LNCaP clone FGC (cell line): ENCODE data around the gene TTF1.

ENCODE experiments used
- DNase-seq: peaks from one replicate; pipeline ENCODE4 v3.0.0-alpha.2; 2011; ENCODE audit warnings: low read depth
- H3K4me3 ChIP-seq: 2 replicates; pipeline ENCODE4 v1.5.1; 2011; ENCODE audit warnings: mild to moderate bottlenecking, low read depth, low read length, control low read depth
- TF ChIP-seq, protein P1 (sequence below): IDR thresholded peaks from 2 replicates; pipeline ENCODE4 v1.5.1; 2012; ENCODE audit warnings: mild to moderate bottlenecking; ENCODE audit not compliant: control insufficient read depth, insufficient read depth; ENCODE audit errors: extremely low read depth

The TTF1 gene

DNA sequence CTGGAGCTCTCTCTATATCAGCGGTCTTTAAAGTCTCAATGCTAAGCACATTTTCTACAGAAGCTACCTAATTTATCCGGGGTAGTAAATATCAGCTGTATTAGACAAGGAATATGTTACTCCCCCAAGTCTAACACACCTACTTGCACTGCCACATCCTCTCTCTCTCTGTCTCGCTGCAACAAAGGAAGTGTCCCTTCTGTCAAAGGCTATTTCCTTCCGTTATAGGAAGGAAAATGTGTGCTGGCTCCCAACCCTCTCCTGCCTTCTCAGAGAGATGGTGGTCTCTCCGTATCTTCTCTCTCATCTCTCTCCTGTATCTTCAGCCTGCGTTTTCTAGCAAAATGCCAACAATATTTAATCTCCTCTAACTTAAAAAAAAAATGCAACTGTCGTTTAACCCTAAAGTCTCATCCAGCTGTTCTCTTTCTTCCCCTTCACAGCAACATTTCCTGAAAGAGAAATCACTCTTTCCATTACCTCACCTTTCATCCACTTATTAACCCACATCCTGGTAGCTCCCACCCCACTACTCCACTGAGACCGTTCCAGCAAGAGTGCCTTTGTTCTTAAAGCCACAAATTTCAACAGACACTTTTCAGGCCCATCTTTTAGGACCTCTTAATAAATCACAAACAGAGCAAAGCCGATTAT lies 2.3 kb downstream of the TTF1 start:
- TF ChIP-seq, protein P1, sequence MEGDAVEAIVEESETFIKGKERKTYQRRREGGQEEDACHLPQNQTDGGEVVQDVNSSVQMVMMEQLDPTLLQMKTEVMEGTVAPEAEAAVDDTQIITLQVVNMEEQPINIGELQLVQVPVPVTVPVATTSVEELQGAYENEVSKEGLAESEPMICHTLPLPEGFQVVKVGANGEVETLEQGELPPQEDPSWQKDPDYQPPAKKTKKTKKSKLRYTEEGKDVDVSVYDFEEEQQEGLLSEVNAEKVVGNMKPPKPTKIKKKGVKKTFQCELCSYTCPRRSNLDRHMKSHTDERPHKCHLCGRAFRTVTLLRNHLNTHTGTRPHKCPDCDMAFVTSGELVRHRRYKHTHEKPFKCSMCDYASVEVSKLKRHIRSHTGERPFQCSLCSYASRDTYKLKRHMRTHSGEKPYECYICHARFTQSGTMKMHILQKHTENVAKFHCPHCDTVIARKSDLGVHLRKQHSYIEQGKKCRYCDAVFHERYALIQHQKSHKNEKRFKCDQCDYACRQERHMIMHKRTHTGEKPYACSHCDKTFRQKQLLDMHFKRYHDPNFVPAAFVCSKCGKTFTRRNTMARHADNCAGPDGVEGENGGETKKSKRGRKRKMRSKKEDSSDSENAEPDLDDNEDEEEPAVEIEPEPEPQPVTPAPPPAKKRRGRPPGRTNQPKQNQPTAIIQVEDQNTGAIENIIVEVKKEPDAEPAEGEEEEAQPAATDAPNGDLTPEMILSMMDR, result no peak
- DNase-seq, result no peak
- no peak overlapping the region for H3K4me3 ChIP-seq

DNA sequence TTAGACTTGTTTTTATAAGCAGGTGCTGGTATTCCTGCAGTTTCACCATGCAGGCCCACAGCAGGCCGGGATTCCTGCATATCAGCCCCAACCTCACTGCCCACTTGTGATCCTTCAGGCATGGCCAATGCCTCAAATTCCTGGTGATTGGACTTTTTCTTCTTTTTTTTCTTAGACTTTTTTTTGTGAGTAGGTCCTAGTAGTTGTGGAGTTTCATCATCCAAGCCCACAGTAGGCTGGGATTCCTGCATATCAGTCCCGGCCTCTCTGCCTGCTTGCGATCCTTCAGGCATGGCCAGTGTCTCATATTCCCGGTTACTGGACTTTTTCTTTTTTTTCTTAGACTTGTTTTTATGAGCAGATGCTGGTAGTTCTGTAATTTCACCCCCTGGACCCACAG lies 4.8 kb downstream of the TTF1 start:
- no peak for DNase-seq
- H3K4me3 ChIP-seq, result no peak overlapping the region
- TF ChIP-seq, protein P1, result no peak

DNA sequence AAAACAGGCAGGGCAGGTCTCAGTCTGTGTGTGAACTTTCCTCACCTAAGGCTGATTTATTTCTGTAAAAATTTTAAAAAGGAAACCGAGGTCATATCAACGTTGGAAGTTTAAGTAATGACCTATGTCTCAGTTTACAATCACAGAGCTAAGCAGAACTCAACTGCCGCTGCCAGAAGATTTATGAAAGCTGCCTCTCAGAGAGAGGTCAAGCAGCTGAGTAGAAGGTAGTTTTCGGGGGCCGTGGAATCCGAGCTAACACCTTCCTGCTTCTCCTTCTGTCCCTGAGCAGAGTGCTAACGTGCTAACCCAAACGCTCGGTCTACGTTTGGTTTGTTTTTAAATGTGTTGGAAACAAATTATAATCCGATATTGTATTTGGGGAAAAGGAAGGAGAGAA lies 11.1 kb downstream of the TTF1 start:
- no peak for DNase-seq
- no peak overlapping the region for H3K4me3 ChIP-seq
- TF ChIP-seq, protein P1, result no peak

DNA sequence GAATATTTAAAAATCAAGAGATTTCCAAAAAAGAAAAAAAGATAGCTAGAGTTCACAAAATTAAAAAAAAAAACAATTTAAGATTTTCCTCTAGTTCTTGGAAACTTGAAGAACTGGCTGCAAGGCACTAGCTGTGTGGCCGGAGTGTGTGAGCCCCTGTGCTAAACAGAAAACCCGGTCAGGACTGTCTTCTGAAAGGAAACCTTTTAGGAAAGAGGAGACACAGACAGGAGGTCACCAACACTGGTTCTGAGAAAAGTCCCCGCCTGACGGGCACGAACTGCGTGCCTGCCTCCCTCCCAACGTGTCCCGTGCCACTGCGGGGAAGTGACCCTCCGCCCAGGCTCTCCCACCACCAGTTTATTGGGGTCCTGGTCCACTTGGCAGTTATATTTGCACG lies 15.2 kb downstream of the TTF1 start:
- no peak overlapping the region for H3K4me3 ChIP-seq
- no peak for DNase-seq
- TF ChIP-seq, protein P1, result no peak

DNA sequence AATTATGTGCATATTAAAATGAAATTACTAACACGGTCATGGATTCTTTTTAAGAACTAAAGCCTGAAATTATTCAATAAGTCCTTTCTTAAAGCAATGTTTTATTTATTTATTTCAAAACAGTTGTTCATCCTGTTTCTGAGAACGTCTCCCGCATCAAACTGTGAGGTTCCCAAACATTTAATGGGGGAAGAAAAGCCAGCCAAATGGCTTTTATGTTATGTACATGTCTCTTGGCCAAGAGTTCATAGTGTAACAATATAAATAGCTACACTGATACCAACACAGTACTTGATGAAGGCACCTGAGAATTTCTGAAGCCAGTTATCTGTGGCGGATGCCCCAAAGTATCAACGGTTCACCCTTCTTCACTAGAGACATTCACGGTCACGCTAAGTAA lies 15.7 kb downstream of the TTF1 start:
- peak; percentile 78 for DNase-seq
- no peak overlapping the region for H3K4me3 ChIP-seq
- TF ChIP-seq, protein P1, result no peak

DNA sequence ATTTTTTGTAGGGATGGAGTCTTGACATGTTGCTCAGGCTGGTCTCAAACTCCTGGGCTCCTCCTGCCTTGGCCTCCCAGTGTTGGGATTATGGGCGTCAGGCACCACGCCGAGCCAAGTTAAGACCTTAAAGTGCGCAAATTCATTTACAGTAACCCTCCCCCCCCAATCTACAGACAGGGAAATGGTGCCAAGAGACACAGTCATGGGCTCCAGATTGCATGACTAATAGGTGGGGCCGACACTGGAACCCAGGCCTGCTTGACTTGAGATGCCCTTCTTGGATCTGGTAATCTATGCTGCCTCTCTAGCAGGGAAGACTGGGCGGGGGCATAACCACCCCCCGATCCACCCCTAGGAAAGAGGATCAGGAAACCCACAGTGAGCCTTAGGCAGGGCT lies 19.5 kb downstream of the TTF1 start:
- no peak overlapping the region for H3K4me3 ChIP-seq
- no peak for DNase-seq
- TF ChIP-seq, protein P1, result no peak

DNA sequence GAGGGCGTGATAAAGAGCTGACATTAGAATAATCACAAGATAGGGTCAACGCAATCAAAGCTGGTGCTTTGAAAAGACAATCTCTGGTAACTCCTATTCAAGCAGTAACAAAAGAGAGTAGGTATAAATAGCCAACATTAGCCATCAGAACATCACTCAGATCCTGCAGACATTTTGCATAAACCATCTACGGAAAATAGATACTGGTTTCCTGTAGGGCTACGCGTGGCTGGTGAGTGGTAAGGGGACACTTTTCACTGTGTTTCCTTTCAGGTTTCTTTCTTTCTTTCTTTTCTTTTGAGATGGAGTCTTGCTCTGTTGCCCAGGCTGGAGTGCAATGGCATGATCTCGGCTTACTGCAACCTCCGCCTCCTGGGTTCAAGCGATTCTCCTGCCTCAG lies 22.3 kb downstream of the TTF1 start:
- no peak for DNase-seq
- TF ChIP-seq, protein P1, result no peak
- H3K4me3 ChIP-seq, result no peak overlapping the region
